Neural progenitor cell (in vitro differentiated cells): ENCODE results near the gene IL16. TPM values are rescaled to one million over a fixed set of nuclear protein-coding genes. Genes with fewer than 3 reads are reported as not detected.

ENCODE experiments used
- DNase-seq: peaks from one replicate; pipeline ENCODE4 v3.0.0-alpha.2; 2016; ENCODE audit warnings: low spot score
- H2AFZ ChIP-seq: fragments of 200-600 bp; sonication (generic); replicated peaks from 2 replicates; pipeline ENCODE4 v1.6.1; 2016; ENCODE audit warnings: antibody characterized with exemption
- H3F3A ChIP-seq: fragments of 200-600 bp; sonication (generic); 2 replicates; pipeline ENCODE4 v1.6.1; 2016; ENCODE audit warnings: antibody characterized with exemption, low read depth
- H3K27ac ChIP-seq: fragments of 200-600 bp; sonication (generic); 2 replicates; pipeline ENCODE4 v1.5.1; 2016; ENCODE audit warnings: mild to moderate bottlenecking
- H3K27me3 ChIP-seq: fragments of 200-600 bp; sonication (generic); 2 replicates; pipeline ENCODE4 v1.6.1; 2016; ENCODE audit warnings: mild to moderate bottlenecking, moderate library complexity
- H3K36me3 ChIP-seq: fragments of 200-600 bp; sonication (generic); 2 replicates; pipeline ENCODE4 v1.5.1; 2016
- H3K4me1 ChIP-seq: fragments of 200-600 bp; sonication (generic); 2 replicates; pipeline ENCODE4 v1.6.1; 2016; ENCODE audit warnings: mixed run types
- H3K4me2 ChIP-seq: fragments of 200-600 bp; sonication (generic); 2 replicates; pipeline ENCODE4 v1.6.1; 2016
- H3K4me3 ChIP-seq: fragments of 200-600 bp; sonication (generic); 2 replicates; pipeline ENCODE4 v1.5.1; 2016
- H3K79me2 ChIP-seq: fragments of 200-600 bp; sonication (generic); 2 replicates; pipeline ENCODE4 v1.6.1; 2016; ENCODE audit warnings: low read depth
- H3K9ac ChIP-seq: fragments of 200-600 bp; sonication (generic); 2 replicates; pipeline ENCODE4 v1.6.1; 2016
- H3K9me3 ChIP-seq: fragments of 200-600 bp; sonication (generic); 2 replicates; pipeline ENCODE4 v1.5.1; 2016; ENCODE audit warnings: low read depth
- H4K20me1 ChIP-seq: fragments of 200-600 bp; sonication (generic); 2 replicates; pipeline ENCODE4 v1.6.1; 2016; ENCODE audit warnings: low read depth
- H3K27ac Mint-ChIP-seq: 3 replicates; pipeline ENCODE4 v1.8.0; 2021; ENCODE audit warnings: mixed read lengths
- H3K27me3 Mint-ChIP-seq: 2 replicates; pipeline ENCODE4 v1.8.0; 2022; ENCODE audit warnings: low read depth, mild to moderate bottlenecking, inconsistent platforms, moderate library complexity, mixed read lengths; ENCODE audit not compliant: insufficient read depth
- H3K36me3 Mint-ChIP-seq: 3 replicates; pipeline ENCODE4 v1.8.0; 2021; ENCODE audit warnings: mixed read lengths
- H3K4me1 Mint-ChIP-seq: 3 replicates; pipeline ENCODE4 v1.8.0; 2021; ENCODE audit warnings: mixed read lengths
- H3K4me3 Mint-ChIP-seq: 3 replicates; pipeline ENCODE4 v1.8.0; 2021; ENCODE audit warnings: mild to moderate bottlenecking, moderate library complexity, mixed read lengths
- H3K9me3 Mint-ChIP-seq: 3 replicates; pipeline ENCODE4 v1.8.0; 2020; ENCODE audit warnings: mixed read lengths
- CTCF ChIP-seq: fragments of 200-600 bp; sonication (generic); IDR thresholded peaks from 2 replicates; pipeline ENCODE4 v1.5.1; 2017; ENCODE audit warnings: antibody characterized with exemption, mild to moderate bottlenecking
- EZH2 ChIP-seq: fragments of 200-600 bp; sonication (generic); IDR thresholded peaks from 2 replicates; pipeline ENCODE4 v1.6.1; 2017; ENCODE audit warnings: antibody characterized with exemption, mild to moderate bottlenecking, moderate library complexity
- EZH2phosphoT487 ChIP-seq: fragments of 200-600 bp; sonication (generic); IDR thresholded peaks from 2 replicates; pipeline ENCODE4 v1.6.1; 2017; ENCODE audit warnings: antibody characterized with exemption
- total RNA-seq: library from RNA; depleted of rRNA; stranded (reverse); fragments of >200 nt; gene quantifications from 2 replicates; pipeline ENCODE4 v1.2.3, GENCODE V29; 2015; ENCODE audit warnings: low replicate concordance

Gene IL16
- total RNA-seq, 1 donor from 2014 or later: not detected

- Mint-ChIP-seq H3K27ac (no peak overlapping the region), H3K27me3 (peaks cover 7% of the 10 kb centered on the region), H3K4me1 (peaks cover 6% of the 10 kb centered on the region), H3K9me3 (no peaks in the 10 kb centered on the region), H3K4me3 (no peak overlapping the region), H3K36me3 (no peaks in the 10 kb centered on the region)
- Histone ChIP-seq H3K9me3 (no peaks in the 10 kb centered on the region), H3K27me3 (no peaks in the 10 kb centered on the region), H3K9ac (no peak overlapping the region), H3K4me3 (no peak overlapping the region), H3F3A (no peaks in the 10 kb centered on the region), H2AFZ (no peak overlapping the region), H3K79me2 (no peaks in the 10 kb centered on the region), H4K20me1 (no peaks in the 10 kb centered on the region), H3K4me1 (no peaks in the 10 kb centered on the region), H3K4me2 (no peak overlapping the region), H3K27ac (no peak overlapping the region), H3K36me3 (no peaks in the 10 kb centered on the region)
- no peak for TF ChIP-seq EZH2
- TF ChIP-seq CTCF: no peak
- TF ChIP-seq EZH2phosphoT487: no peak
- no peak for DNase-seq
Measured at GRCh38 chr15:81316267-81316666, 119.6 kb downstream of the IL16 start.

DNA sequence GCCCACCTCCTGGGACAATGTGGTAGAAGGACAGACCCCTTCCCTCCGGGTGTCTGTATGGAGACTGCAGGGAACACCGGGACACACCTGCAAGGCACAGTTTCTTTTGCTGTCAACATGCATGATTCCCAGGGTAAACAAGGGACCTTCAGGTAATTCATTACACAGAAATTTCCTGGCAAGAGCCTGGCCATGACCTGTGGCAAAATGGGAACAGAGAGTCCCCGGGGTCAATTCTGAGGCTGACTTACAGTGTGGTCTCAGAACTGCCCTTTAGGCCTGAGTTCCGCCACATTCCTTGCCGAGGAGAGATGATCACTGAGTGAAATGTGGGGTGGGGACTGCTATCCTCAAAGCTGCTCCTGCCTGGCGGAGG lies 121.0 kb downstream of the IL16 start:
- H3K4me2 ChIP-seq: no peak overlapping the region
- H3K36me3 Mint-ChIP-seq: no peaks in the 10 kb centered on the region
- H3K4me1 ChIP-seq: no peaks in the 10 kb centered on the region
- no peaks in the 10 kb centered on the region for H3K9me3 Mint-ChIP-seq
- no peak overlapping the region for H2AFZ ChIP-seq
- peaks cover 7% of the 10 kb centered on the region for H3K27me3 Mint-ChIP-seq
- H3K27ac ChIP-seq: no peak overlapping the region
- H3K79me2 ChIP-seq: no peaks in the 10 kb centered on the region
- no peak for DNase-seq
- no peak overlapping the region for H3K4me3 Mint-ChIP-seq
- H3K9me3 ChIP-seq: no peaks in the 10 kb centered on the region
- H3K27me3 ChIP-seq: no peaks in the 10 kb centered on the region
- H3F3A ChIP-seq: no peaks in the 10 kb centered on the region
- no peak overlapping the region for H3K27ac Mint-ChIP-seq
- peaks cover 5% of the 10 kb centered on the region for H3K4me1 Mint-ChIP-seq
- H3K4me3 ChIP-seq: no peak overlapping the region
- H3K9ac ChIP-seq: no peak overlapping the region
- no peaks in the 10 kb centered on the region for H4K20me1 ChIP-seq
- no peaks in the 10 kb centered on the region for H3K36me3 ChIP-seq
- TF ChIP-seq CTCF: no peak

DNA sequence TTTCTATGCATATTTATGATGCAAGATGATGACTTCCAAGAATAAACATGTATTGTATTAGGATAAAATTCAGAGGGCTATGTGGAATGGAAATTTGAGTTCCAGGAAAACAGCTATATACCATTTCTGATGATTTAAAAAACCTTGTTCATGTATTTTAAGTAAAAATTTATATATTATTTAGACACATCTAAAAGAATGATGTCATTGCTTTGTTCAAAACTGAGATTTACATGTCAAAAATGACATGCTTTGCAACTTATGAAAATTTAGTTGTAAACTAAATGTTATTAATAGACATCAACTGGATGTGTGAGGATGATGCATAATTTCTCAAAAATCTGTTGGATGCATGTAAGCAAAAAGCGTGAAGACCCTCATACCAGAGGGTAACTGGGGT lies 125.0 kb downstream of the IL16 start:
- Histone ChIP-seq H3K9ac (no peak overlapping the region), H3K9me3 (no peaks in the 10 kb centered on the region), H3K79me2 (no peaks in the 10 kb centered on the region), H3K4me2 (no peak overlapping the region), H2AFZ (no peak overlapping the region), H3K4me1 (no peaks in the 10 kb centered on the region), H3K27me3 (peaks cover 16% of the 10 kb centered on the region), H3K36me3 (no peaks in the 10 kb centered on the region), H3F3A (no peaks in the 10 kb centered on the region), H3K27ac (no peak overlapping the region), H4K20me1 (no peaks in the 10 kb centered on the region), H3K4me3 (no peak overlapping the region)
- H3K36me3 Mint-ChIP-seq: no peaks in the 10 kb centered on the region
- H3K4me3 Mint-ChIP-seq: no peak overlapping the region
- no peak overlapping the region for H3K27ac Mint-ChIP-seq
- no peak for TF ChIP-seq CTCF
- TF ChIP-seq EZH2phosphoT487: no peak
- TF ChIP-seq EZH2: no peak
- no peaks in the 10 kb centered on the region for H3K9me3 Mint-ChIP-seq
- DNase-seq: no peak
- H3K27me3 Mint-ChIP-seq: peaks cover 11% of the 10 kb centered on the region
- peaks cover 15% of the 10 kb centered on the region for H3K4me1 Mint-ChIP-seq
